HG03571 (cell line): Measurements from ENCODE around the gene ZNF521.

ENCODE experiments used
- ATAC-seq: cut with Tn5 transposase; IDR thresholded peaks from one replicate; pipeline ENCODE4 v1.9.1; 2021; ENCODE audit not compliant: unreplicated experiment

ZNF521 gene

GRCh38 chr18:25086876-25087275, 265.1 kb downstream of the ZNF521 start:
- no peak for ATAC-seq

- ATAC-seq = no peak
Measured at GRCh38 chr18:25081001-25081400, 271.0 kb downstream of the ZNF521 start.

GRCh38 chr18:25080211-25080610, 271.8 kb downstream of the ZNF521 start:
- ATAC-seq = no peak

GRCh38 chr18:25077944-25078723, 273.8 kb downstream of the ZNF521 start:
- no peak for ATAC-seq

DNA sequence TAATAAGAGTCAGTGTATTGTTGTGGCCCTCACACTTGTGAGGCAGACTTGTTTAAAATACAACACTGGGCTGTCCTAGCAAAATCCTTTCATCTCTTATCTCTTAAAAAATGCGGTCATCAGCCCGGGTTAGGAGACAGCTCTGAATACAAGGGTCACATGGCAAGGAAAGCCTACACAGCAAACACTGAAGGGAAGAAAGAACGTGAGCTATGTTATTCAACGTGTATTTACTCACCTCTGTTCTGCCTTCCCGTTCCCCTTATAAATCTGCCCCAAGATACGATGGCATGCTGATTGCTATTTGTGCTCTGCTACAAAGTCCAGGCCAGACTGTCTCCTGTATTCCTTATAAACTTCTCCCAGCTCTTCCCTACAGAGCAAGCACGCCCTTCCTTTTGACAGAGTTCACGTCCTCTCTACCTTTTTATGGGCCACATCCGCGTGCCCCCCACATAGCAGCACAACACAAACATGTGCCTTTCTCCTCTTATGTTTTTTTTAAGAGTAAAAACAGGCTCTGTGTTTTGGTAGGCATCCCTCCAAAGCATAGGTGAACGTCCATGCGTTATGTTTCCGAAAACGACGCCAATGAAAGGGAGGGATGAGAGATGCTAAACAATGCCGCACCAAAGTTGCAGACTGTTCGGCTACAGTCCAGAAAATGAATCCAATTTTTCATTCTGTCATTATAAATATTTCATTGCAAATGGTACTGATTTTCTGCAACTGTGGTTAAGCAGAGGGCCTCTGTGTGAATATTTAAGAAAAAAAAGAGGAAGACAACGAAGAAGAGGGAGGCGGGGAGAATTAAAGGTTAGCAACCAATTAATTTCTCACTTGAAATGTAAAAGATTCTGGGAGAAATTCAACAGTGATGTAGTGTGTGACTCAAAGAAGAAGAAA, 274.7 kb downstream of the ZNF521 start:
- ATAC-seq = no peak

- ATAC-seq = no peak
Measured at GRCh38 chr18:25075783-25076182, 276.2 kb downstream of the ZNF521 start.

GRCh38 chr18:25075331-25075730, 276.6 kb downstream of the ZNF521 start:
- no peak for ATAC-seq

DNA sequence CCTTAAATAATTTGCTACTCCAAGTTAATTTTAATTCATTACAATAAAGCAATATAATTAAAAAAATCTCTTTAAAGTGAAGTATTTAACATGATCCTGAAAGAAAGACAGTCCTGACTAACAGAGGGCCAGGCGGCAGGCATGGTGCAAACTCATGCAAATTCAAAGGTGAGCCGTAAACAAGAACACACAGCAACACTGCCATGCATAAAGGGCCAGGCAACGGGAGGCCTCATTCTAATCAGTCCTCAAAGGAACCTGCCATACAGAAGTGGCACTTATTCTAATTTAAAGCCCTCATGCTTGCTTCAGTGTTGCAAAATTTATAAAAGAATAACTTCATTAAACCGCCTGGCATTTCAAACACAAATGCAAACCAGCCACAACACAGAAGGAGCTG, 277.0 kb downstream of the ZNF521 start:
- no peak for ATAC-seq

DNA sequence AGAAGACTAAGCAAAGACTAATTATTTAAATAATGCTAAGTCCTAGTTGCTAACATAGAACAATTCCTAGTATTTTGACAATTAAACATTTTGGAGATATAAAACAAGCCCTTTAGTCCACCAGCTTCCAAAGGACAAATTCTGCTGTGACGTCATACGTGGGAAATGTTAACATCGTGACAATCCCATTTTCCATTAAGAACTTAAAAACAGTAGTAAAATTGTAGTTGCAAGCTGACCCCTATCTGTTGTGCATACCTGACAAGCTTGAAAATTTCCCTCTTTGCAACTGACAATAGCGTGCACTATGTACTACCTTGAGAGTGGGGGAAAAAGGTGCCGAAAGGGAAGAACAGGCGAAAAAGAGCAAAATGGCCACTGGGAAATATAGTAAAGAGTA, 279.8 kb downstream of the ZNF521 start:
- no peak for ATAC-seq

DNA sequence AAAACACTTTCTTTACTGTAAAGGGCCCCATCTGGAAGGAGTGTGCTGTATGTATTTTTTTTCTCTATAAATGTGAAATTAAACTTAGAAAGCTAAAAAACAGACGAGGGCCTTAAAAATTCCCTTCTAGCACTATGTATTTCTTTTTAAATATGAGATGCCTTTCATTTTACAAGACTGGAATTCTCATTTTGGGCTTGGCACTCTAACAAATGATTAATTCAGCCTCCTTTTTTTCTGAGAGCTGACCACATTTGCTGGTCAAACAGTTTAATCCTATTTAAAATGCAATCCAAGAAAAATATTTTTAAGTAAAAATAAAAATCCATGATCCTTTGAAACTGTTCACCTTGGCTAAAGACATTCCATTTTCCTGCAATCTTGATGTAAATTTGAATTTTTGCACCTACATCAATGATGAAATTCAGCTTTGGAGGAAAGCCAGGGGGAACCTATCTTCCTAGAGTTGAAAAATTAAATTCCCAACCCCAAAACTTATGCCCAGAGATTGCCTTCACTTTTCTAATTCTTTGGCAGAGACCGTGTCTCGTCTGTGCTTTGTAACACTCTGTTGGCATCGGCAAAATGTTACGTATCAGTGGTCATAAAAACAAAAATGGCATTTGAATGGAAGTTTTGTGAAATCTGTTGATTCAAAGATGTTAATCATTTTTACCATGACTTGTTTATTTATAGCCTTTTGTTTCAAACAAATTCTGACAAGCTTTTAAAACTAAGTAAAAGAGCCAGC, 284.5 kb downstream of the ZNF521 start:
- ATAC-seq = no peak

- ATAC-seq = no peak
Measured at GRCh38 chr18:25066516-25066915, 285.4 kb downstream of the ZNF521 start.

DNA sequence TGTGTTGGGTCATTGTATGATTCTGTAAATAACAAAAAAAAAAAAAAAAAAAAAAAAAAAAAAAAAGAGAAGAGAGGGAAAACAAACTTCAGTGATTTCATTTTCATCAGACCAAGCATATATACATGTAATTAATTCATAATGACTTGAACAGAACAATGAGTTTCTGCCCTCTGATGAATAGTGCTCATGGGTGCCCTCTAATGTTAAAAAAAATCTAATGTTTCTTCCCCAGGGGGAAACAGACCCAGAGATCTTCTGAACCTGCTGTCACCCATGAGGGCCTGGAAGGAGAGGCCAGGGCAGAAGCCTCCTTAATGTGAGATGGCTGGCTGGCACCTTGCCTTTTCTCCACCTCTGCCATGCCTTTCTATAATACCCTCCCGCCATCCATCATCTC, 289.2 kb downstream of the ZNF521 start:
- ATAC-seq = no peak

DNA sequence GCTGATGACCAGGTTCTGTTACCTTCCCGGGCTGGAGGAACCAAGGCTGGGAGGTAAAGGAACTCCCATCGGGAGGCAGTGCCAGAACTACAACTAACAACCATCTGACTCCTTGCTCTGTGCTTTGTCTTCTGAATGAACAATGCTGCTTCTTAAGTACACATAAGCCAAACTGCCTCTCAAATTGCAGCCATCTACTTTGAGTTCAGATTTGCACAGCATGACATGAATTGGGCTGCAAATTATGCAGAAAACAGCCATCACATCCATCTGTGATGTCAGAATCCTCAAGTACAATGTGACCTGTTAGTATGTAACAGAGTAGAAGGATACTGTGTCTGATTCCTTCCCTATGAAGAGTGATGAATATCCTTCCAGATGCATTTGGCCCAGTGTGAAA, 290.6 kb downstream of the ZNF521 start:
- no peak for ATAC-seq

DNA sequence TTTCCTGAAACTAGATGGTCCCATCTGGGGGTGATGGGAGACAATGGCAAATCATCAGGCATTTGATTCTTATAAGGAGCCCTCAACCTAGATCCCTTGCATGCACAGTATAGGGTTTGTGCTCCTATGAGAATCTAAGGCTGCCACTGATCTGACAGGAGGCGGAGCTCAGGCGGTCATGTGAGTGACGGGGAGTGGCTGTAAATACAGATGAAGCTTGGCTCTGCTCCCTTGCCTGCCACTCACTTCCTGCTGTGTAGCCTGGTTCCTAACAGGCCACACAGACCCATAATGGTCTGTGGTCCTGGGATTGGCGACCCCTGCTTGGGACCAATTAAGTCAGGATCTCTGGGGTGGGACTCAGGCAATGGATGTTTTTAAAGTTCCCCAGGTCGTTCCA, 293.4 kb downstream of the ZNF521 start:
- no peak for ATAC-seq

GRCh38 chr18:25057491-25058050, 294.4 kb downstream of the ZNF521 start:
- ATAC-seq = no peak

GRCh38 chr18:25056429-25056828, 295.5 kb downstream of the ZNF521 start:
- no peak for ATAC-seq

GRCh38 chr18:25055076-25055475, 296.9 kb downstream of the ZNF521 start:
- no peak for ATAC-seq

DNA sequence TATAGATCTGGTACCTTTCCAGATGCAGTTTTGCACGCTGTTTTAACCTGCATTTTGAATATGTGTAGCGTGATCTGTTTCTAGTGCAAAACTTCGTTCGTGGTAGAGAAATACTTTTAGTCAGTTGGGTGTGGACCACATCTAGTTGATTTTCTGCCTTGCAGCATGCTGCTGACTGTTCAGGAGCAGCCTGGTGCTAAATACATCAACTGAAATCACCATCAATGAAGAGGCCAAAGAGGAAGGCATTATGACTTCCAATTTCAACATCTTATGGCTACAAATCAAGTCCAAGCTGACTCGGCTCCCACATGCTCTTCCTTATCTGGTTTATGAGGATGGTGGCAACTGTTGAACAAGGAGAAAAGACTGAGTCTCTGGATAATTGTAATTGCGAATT, 298.5 kb downstream of the ZNF521 start:
- ATAC-seq = no peak

DNA sequence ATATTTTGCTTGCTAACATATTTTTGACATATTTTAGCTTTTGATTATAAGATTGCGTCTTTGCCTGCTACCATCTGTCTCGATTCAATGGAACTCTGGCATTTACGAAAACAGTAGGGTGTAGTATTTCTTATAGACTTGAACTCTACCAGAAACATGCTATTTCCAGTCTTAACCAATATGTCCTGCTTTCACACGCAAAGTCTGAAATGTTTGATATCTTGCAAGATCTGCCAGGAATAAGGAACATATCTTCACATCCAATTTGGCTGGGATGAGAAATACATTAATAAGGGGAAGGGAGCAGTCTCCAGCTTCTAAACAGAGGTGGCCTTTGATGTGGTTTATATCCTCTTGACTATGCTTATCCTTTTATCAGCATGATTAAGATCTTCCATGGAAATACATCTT, 299.4 kb downstream of the ZNF521 start:
- no peak for ATAC-seq

- no peak for ATAC-seq
Measured at GRCh38 chr18:25050605-25051004, 301.4 kb downstream of the ZNF521 start.

DNA sequence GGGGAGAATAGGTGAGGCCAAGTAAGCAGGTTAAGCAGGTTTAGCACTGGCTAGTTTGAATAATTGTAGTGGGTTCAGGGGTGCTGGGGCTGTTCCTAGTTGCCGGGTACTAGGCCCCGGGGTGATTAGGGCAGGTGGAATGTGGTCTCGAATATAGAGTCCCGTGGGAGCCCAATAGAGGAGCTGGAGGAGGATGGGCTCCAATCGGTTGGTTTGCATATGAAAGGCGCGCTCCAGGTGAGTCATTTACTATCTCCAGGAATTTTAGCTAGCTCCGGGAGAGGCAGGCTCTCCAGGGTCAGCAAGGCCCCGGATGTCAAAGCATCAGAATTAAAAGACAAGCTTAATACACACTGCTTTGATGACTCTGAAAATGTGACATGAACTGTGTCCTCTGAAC, 304.0 kb downstream of the ZNF521 start:
- no peak for ATAC-seq
